Rectal smooth muscle tissue (tissue), 1 donor: Measurements from ENCODE around the gene MED27.

Experiments used
- H3K27ac ChIP-seq: one replicate; pipeline ENCODE4 v1.7.0; 2013; ENCODE audit warnings: low read depth, low read length, inconsistent platforms
- H3K27me3 ChIP-seq: one replicate; pipeline ENCODE4 v1.7.0; 2013; ENCODE audit warnings: low read length; ENCODE audit not compliant: control insufficient read depth, insufficient read depth
- H3K36me3 ChIP-seq: one replicate; pipeline ENCODE4 v1.7.0; 2013; ENCODE audit warnings: low read length; ENCODE audit not compliant: control insufficient read depth, insufficient read depth
- H3K4me1 ChIP-seq: one replicate; pipeline ENCODE4 v1.7.0; 2013; ENCODE audit warnings: low read length; ENCODE audit not compliant: control insufficient read depth, insufficient read depth
- H3K4me3 ChIP-seq: one replicate; pipeline ENCODE4 v1.7.0; 2013; ENCODE audit warnings: low read length
- H3K9ac ChIP-seq: one replicate; pipeline ENCODE4 v1.7.0; 2013; ENCODE audit warnings: low read length

MED27 gene

GRCh38 chr9:131879911-131880290 lies 199.8 kb downstream of the MED27 start:
- Histone ChIP-seq H3K9ac (no peak overlapping the region), H3K27ac (no peak overlapping the region), H3K4me1 (no peaks in the 10 kb centered on the region), H3K4me3 (no peak overlapping the region), H3K27me3 (no peaks in the 10 kb centered on the region), H3K36me3 (peaks cover 2% of the 10 kb centered on the region)

- H3K4me1 ChIP-seq = no peaks in the 10 kb centered on the region
- peaks cover 2% of the 10 kb centered on the region for H3K36me3 ChIP-seq
- no peak overlapping the region for H3K4me3 ChIP-seq
- H3K27ac ChIP-seq = no peak overlapping the region
- no peaks in the 10 kb centered on the region for H3K27me3 ChIP-seq
- H3K9ac ChIP-seq = no peak overlapping the region
Observed at GRCh38 chr9:131879181-131879910, 200.3 kb downstream of the MED27 start.

GRCh38 chr9:131876486-131876885 lies 203.2 kb downstream of the MED27 start:
- Histone ChIP-seq H3K27me3 (no peaks in the 10 kb centered on the region), H3K36me3 (peaks cover 2% of the 10 kb centered on the region), H3K4me3 (no peak overlapping the region), H3K4me1 (no peaks in the 10 kb centered on the region), H3K27ac (no peak overlapping the region), H3K9ac (no peak overlapping the region)

GRCh38 chr9:131875828-131876485 lies 203.7 kb downstream of the MED27 start:
- no peak overlapping the region for H3K27ac ChIP-seq
- no peaks in the 10 kb centered on the region for H3K4me1 ChIP-seq
- no peaks in the 10 kb centered on the region for H3K27me3 ChIP-seq
- H3K4me3 ChIP-seq = no peak overlapping the region
- peaks cover 2% of the 10 kb centered on the region for H3K36me3 ChIP-seq
- no peak overlapping the region for H3K9ac ChIP-seq

- no peak overlapping the region for H3K4me3 ChIP-seq
- H3K36me3 ChIP-seq = peaks cover 2% of the 10 kb centered on the region
- no peak overlapping the region for H3K27ac ChIP-seq
- no peaks in the 10 kb centered on the region for H3K4me1 ChIP-seq
- H3K27me3 ChIP-seq = no peaks in the 10 kb centered on the region
- H3K9ac ChIP-seq = no peak overlapping the region
Observed at GRCh38 chr9:131874916-131875670, 204.6 kb downstream of the MED27 start.

GRCh38 chr9:131874447-131874846 lies 205.2 kb downstream of the MED27 start:
- H3K9ac ChIP-seq = no peak overlapping the region
- no peaks in the 10 kb centered on the region for H3K36me3 ChIP-seq
- no peaks in the 10 kb centered on the region for H3K27me3 ChIP-seq
- no peak overlapping the region for H3K4me3 ChIP-seq
- H3K27ac ChIP-seq = no peak overlapping the region
- no peaks in the 10 kb centered on the region for H3K4me1 ChIP-seq

GRCh38 chr9:131873891-131874440 lies 205.7 kb downstream of the MED27 start:
- Histone ChIP-seq H3K9ac (no peak overlapping the region), H3K4me1 (no peaks in the 10 kb centered on the region)

GRCh38 chr9:131873335-131873734 lies 206.3 kb downstream of the MED27 start:
- no peak overlapping the region for H3K9ac ChIP-seq
- no peaks in the 10 kb centered on the region for H3K4me1 ChIP-seq
- H3K27me3 ChIP-seq = no peaks in the 10 kb centered on the region
- H3K36me3 ChIP-seq = no peaks in the 10 kb centered on the region
- H3K4me3 ChIP-seq = no peak overlapping the region
- H3K27ac ChIP-seq = no peak overlapping the region

More at GRCh38 chr9:131873891-131874440, 205.7 kb downstream of the MED27 start:
- no peak overlapping the region for H3K4me3 ChIP-seq
- no peaks in the 10 kb centered on the region for H3K36me3 ChIP-seq
- H3K27ac ChIP-seq = no peak overlapping the region
- no peaks in the 10 kb centered on the region for H3K27me3 ChIP-seq

GRCh38 chr9:131872702-131873101 lies 207.0 kb downstream of the MED27 start:
- Histone ChIP-seq H3K4me1 (no peaks in the 10 kb centered on the region), H3K27me3 (no peaks in the 10 kb centered on the region), H3K27ac (no peak overlapping the region), H3K36me3 (no peaks in the 10 kb centered on the region), H3K9ac (no peak overlapping the region), H3K4me3 (no peak overlapping the region)

GRCh38 chr9:131872006-131872405 lies 207.7 kb downstream of the MED27 start:
- H3K27me3 ChIP-seq = no peaks in the 10 kb centered on the region
- H3K9ac ChIP-seq = no peak overlapping the region
- H3K36me3 ChIP-seq = no peaks in the 10 kb centered on the region
- no peak overlapping the region for H3K27ac ChIP-seq
- H3K4me3 ChIP-seq = no peak overlapping the region
- H3K4me1 ChIP-seq = no peaks in the 10 kb centered on the region

- Histone ChIP-seq H3K4me3 (no peak overlapping the region), H3K36me3 (no peaks in the 10 kb centered on the region), H3K4me1 (no peaks in the 10 kb centered on the region), H3K27me3 (no peaks in the 10 kb centered on the region), H3K9ac (no peak overlapping the region), H3K27ac (no peak overlapping the region)
Observed at GRCh38 chr9:131870156-131870555, 209.5 kb downstream of the MED27 start.

GRCh38 chr9:131869348-131869747 lies 210.3 kb downstream of the MED27 start:
- H3K27me3 ChIP-seq = no peaks in the 10 kb centered on the region
- no peak overlapping the region for H3K9ac ChIP-seq
- no peak overlapping the region for H3K4me3 ChIP-seq
- no peaks in the 10 kb centered on the region for H3K36me3 ChIP-seq
- no peak overlapping the region for H3K27ac ChIP-seq
- H3K4me1 ChIP-seq = no peaks in the 10 kb centered on the region
